Measurements from ENCODE around the gene TMEM106B.

Gene TMEM106B

GRCh38 chr7:12249706-12250105 lies 38.6 kb downstream of the TMEM106B start:
- Histone ChIP-seq H3K27me3 (no peaks in the 10 kb centered on the region), H3K36me3 (no peaks in the 10 kb centered on the region), H3K27ac (no peak overlapping the region), H3K4me1 (no peaks in the 10 kb centered on the region), H4K20me1 (no peaks in the 10 kb centered on the region), H3K9me3 (peaks cover 15% of the 10 kb centered on the region; the same call in 1 of the 2 replicates), H3K4me2 (no peak overlapping the region), H3K4me3 (no peak overlapping the region), H3K9ac (no peak overlapping the region)
- TF ChIP-seq Cebpa-rat (IDR thresholded peaks at IDR 0.05): no peak

- TF ChIP-seq Cebpa-rat (IDR thresholded peaks at IDR 0.05): no peak
- Histone ChIP-seq H3K9ac (no peak overlapping the region), H3K36me3 (no peaks in the 10 kb centered on the region), H3K27ac (no peak overlapping the region), H3K9me3 (peaks cover 15% of the 10 kb centered on the region; the same call in 1 of the 2 replicates), H3K4me3 (no peak overlapping the region), H3K4me1 (no peaks in the 10 kb centered on the region), H3K4me2 (no peak overlapping the region), H4K20me1 (no peaks in the 10 kb centered on the region), H3K27me3 (no peaks in the 10 kb centered on the region)
Observed at GRCh38 chr7:12250232-12250631, 39.1 kb downstream of the TMEM106B start.

DNA sequence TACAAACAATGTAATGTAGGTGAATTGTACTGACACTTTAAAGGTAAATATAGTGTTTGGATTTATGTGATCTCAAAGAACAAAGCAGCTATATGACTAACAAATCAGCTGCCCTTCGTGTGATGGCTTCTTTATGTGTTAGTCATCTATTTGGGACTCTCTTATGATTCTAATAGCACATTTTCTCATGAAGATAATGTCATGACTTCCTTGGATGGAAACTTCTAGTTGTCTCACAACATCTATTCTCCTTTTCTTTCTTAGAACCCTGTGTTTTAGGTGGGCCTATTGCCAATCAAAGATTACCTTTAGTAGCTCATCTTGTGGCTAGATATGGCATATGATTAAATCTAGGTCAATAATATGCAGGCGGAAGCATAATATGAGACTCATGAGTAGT lies 45.0 kb downstream of the TMEM106B start:
- H3K4me3 ChIP-seq: no peak overlapping the region
- H3K9ac ChIP-seq: no peak overlapping the region
- H3K27me3 ChIP-seq: no peaks in the 10 kb centered on the region
- no peaks in the 10 kb centered on the region for H4K20me1 ChIP-seq
- H3K27ac ChIP-seq: no peak overlapping the region
- H3K4me2 ChIP-seq: no peak overlapping the region
- peaks cover 14% of the 10 kb centered on the region for H3K4me1 ChIP-seq
- no peak for TF ChIP-seq Cebpa-rat (IDR thresholded peaks at IDR 0.05)
- H3K36me3 ChIP-seq: no peaks in the 10 kb centered on the region
- H3K9me3 ChIP-seq: peaks cover 14% of the 10 kb centered on the region; the same call in 1 of the 2 replicates

GRCh38 chr7:12257582-12257981 lies 46.5 kb downstream of the TMEM106B start:
- H3K27me3 ChIP-seq: no peaks in the 10 kb centered on the region

GRCh38 chr7:12258074-12258473 lies 47.0 kb downstream of the TMEM106B start:
- no peaks in the 10 kb centered on the region for H3K27me3 ChIP-seq
- H3K36me3 ChIP-seq: no peaks in the 10 kb centered on the region
- H3K4me3 ChIP-seq: peak overlapping the region; percentile 24; the same call in 1 of the 2 replicates
- no peaks in the 10 kb centered on the region for H4K20me1 ChIP-seq
- no peak for TF ChIP-seq Cebpa-rat (IDR thresholded peaks at IDR 0.05)
- peak overlapping the region; percentile 62 for H3K4me2 ChIP-seq
- no peak overlapping the region for H3K9ac ChIP-seq
- H3K9me3 ChIP-seq: 0 out of 2 replicates have a peak, but pooled peaks cover 4% of the 10 kb centered on the region
- peak overlapping the region; percentile 13; the same call in 1 of the 2 replicates for H3K27ac ChIP-seq
- H3K4me1 ChIP-seq: peaks cover 14% of the 10 kb centered on the region

More at GRCh38 chr7:12257582-12257981, 46.5 kb downstream of the TMEM106B start:
- Histone ChIP-seq H3K9me3 (0 out of 2 replicates have a peak, but pooled peaks cover 4% of the 10 kb centered on the region), H3K4me2 (peak overlapping the region; percentile 62), H3K27ac (peak overlapping the region; percentile 13; the same call in 1 of the 2 replicates), H3K4me1 (peaks cover 14% of the 10 kb centered on the region), H3K4me3 (peak overlapping the region; percentile 24; the same call in 1 of the 2 replicates), H4K20me1 (no peaks in the 10 kb centered on the region), H3K36me3 (no peaks in the 10 kb centered on the region), H3K9ac (no peak overlapping the region)
- no peak for TF ChIP-seq Cebpa-rat (IDR thresholded peaks at IDR 0.05)

GRCh38 chr7:12267542-12267941 lies 56.4 kb downstream of the TMEM106B start:
- no peak for TF ChIP-seq Cebpa-rat (IDR thresholded peaks at IDR 0.05)
- Histone ChIP-seq H3K4me3 (no peak overlapping the region), H3K4me1 (no peaks in the 10 kb centered on the region), H3K4me2 (no peak overlapping the region), H3K27me3 (no peaks in the 10 kb centered on the region), H3K36me3 (no peaks in the 10 kb centered on the region), H3K9me3 (no peaks in the 10 kb centered on the region), H3K27ac (no peak overlapping the region), H3K9ac (no peak overlapping the region), H4K20me1 (no peaks in the 10 kb centered on the region)

- H3K27ac ChIP-seq: no peak overlapping the region
- no peak overlapping the region for H3K4me2 ChIP-seq
- no peaks in the 10 kb centered on the region for H3K27me3 ChIP-seq
- H3K4me1 ChIP-seq: no peaks in the 10 kb centered on the region
- H3K36me3 ChIP-seq: no peaks in the 10 kb centered on the region
- TF ChIP-seq Cebpa-rat (IDR thresholded peaks at IDR 0.05): no peak
- no peaks in the 10 kb centered on the region for H3K9me3 ChIP-seq
- no peaks in the 10 kb centered on the region for H4K20me1 ChIP-seq
- no peak overlapping the region for H3K4me3 ChIP-seq
- H3K9ac ChIP-seq: no peak overlapping the region
Observed at GRCh38 chr7:12269100-12269895, 58.2 kb downstream of the TMEM106B start.

GRCh38 chr7:12281038-12281437 lies 69.9 kb downstream of the TMEM106B start:
- no peaks in the 10 kb centered on the region for H4K20me1 ChIP-seq
- no peak for TF ChIP-seq Cebpa-rat (IDR thresholded peaks at IDR 0.05)

DNA sequence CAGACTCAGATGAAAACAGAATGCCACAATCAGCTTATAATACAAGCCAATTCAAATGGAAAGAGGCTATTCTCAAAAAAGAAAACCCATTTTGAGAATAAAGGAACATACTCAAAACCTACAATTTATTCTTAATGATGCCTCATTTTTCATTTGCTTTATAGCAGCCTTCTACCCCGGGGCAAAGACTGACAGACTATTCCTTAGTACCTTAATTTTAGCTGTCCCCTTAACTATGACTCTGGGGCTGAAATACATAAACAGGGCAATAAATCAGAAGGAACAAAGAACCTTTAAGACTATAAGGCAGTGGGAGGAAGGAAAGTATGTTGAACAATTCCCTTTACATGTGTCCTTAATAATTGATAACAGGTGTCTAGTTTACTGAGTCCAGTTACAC lies 76.8 kb downstream of the TMEM106B start:
- H3K4me2 ChIP-seq: no peak overlapping the region
- H3K27me3 ChIP-seq: no peaks in the 10 kb centered on the region
- no peaks in the 10 kb centered on the region for H4K20me1 ChIP-seq
- H3K9ac ChIP-seq: no peak overlapping the region
- H3K4me3 ChIP-seq: no peak overlapping the region
- no peak overlapping the region for H3K27ac ChIP-seq
- H3K4me1 ChIP-seq: no peaks in the 10 kb centered on the region
- peaks cover 40% of the 10 kb centered on the region for H3K9me3 ChIP-seq
- TF ChIP-seq Cebpa-rat (IDR thresholded peaks at IDR 0.05): no peak
- no peaks in the 10 kb centered on the region for H3K36me3 ChIP-seq

More at GRCh38 chr7:12281038-12281437, 69.9 kb downstream of the TMEM106B start:
- no peaks in the 10 kb centered on the region for H3K27me3 ChIP-seq
- no peak overlapping the region for H3K27ac ChIP-seq
- no peak overlapping the region for H3K9ac ChIP-seq
- no peak overlapping the region for H3K4me2 ChIP-seq
- no peaks in the 10 kb centered on the region for H3K9me3 ChIP-seq
- no peak overlapping the region for H3K4me3 ChIP-seq
- no peaks in the 10 kb centered on the region for H3K4me1 ChIP-seq
- H3K36me3 ChIP-seq: no peaks in the 10 kb centered on the region

DNA sequence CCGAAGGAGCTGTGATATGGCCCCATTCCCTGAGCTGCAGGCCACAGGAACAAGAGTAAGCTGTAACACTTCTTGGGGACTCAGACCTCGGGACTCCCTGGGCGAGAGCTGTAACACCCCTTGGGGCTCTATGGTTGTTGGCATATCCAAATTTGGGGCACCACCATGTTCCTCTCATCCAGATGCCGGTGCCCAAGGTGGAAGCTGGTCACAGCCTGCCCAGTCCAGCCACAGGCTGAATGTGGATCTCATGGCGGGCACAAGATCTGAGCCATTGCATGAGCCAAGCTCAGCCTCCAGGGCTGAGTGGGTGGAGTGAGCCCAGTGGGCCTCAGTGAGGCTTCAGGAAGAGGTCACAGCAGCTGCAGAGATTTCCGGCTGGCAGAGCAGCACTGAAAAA lies 78.9 kb downstream of the TMEM106B start:
- H3K27ac ChIP-seq: no peak overlapping the region
- no peak overlapping the region for H3K9ac ChIP-seq
- H3K9me3 ChIP-seq: peaks cover 47% of the 10 kb centered on the region
- H3K4me3 ChIP-seq: no peak overlapping the region
- no peaks in the 10 kb centered on the region for H3K36me3 ChIP-seq
- no peak overlapping the region for H3K4me2 ChIP-seq
- H4K20me1 ChIP-seq: no peaks in the 10 kb centered on the region
- H3K27me3 ChIP-seq: no peaks in the 10 kb centered on the region
- peaks cover 13% of the 10 kb centered on the region for H3K4me1 ChIP-seq
- TF ChIP-seq Cebpa-rat (IDR thresholded peaks at IDR 0.05): no peak

All from BLaER1 (cell line).